ENCODE results near the gene DPP7.
"Not testable (repeated sequence)": the region's sequence is repeated elsewhere in the genome, so short reads cannot be mapped to it uniquely, and the experiment has no call there.

The DPP7 gene

DNA sequence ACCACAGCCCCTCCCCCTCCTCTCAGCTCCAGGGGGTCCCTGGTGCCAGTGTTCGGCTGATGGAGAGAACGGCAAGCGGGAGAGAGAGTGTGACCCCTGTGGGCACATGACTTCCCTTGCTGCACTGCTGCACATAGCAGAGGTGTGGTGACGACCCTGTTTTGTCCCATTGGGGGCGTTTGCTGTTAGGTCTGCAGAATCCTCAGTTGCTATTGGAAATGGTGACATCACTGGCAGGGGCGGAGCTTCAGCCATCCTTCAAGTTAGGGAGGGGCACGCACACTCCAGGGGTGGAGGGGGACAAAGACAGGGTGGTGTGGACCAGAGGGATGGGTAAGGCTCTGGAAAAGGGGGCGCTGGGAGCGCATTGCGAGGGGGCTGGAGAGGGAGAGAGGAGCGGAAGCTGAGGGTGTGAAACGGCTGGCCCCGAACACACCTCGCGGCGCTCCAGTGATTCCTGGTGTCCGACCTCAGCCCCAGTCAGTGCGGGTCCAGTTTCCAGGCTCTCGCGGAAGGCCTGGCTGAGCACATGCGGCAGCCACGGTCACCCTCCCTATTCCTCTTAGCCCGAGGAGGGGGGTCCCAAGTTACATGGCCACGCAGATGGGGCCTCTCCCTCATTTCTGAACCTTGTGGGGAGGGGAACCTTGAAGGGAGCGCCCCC is 23.7 kb upstream of the DPP7 start:
- Histone ChIP-seq H3K27me3 (ENCODE audit: low read depth, low read length) (0 out of 2 replicates have a peak, but pooled peaks cover 13% of the 10 kb centered on the region), H4K20me1 (ENCODE audit: insufficient read depth, low read length) (no peaks in the 10 kb centered on the region), H3K4me3 (ENCODE audit: low read length) (no peak overlapping the region), H3K79me2 (ENCODE audit: low read length) (no peaks in the 10 kb centered on the region), H3K27ac (ENCODE audit: low read length) (no peak overlapping the region), H2AFZ (ENCODE audit: low read depth, low read length) (no peak overlapping the region), H3K4me1 (ENCODE audit: low read length) (no peaks in the 10 kb centered on the region), H3K36me3 (replicated peaks; ENCODE audit: low read depth, low read length) (no peaks in the 10 kb centered on the region), H3K4me2 (ENCODE audit: low read length) (no peak overlapping the region), H3K9me3 (ENCODE audit: insufficient read depth, low read length) (no peaks in the 10 kb centered on the region), H3K9ac (ENCODE audit: low read length) (no peak overlapping the region)
- TF ChIP-seq EZH2phosphoT487 (IDR thresholded peaks at IDR 0.05; ENCODE audit: low read depth): no peak
- TF ChIP-seq, protein P1, sequence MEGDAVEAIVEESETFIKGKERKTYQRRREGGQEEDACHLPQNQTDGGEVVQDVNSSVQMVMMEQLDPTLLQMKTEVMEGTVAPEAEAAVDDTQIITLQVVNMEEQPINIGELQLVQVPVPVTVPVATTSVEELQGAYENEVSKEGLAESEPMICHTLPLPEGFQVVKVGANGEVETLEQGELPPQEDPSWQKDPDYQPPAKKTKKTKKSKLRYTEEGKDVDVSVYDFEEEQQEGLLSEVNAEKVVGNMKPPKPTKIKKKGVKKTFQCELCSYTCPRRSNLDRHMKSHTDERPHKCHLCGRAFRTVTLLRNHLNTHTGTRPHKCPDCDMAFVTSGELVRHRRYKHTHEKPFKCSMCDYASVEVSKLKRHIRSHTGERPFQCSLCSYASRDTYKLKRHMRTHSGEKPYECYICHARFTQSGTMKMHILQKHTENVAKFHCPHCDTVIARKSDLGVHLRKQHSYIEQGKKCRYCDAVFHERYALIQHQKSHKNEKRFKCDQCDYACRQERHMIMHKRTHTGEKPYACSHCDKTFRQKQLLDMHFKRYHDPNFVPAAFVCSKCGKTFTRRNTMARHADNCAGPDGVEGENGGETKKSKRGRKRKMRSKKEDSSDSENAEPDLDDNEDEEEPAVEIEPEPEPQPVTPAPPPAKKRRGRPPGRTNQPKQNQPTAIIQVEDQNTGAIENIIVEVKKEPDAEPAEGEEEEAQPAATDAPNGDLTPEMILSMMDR (IDR thresholded peaks at IDR 0.05; ENCODE audit: low read depth, low read length): no peak

GRCh38 chr9:137136881-137137607 is 22.5 kb upstream of the DPP7 start:
- TF ChIP-seq, protein P1 (IDR thresholded peaks at IDR 0.05; ENCODE audit: low read depth, low read length): no peak
- no peak for TF ChIP-seq EZH2phosphoT487 (IDR thresholded peaks at IDR 0.05; ENCODE audit: low read depth)
- no peaks in the 10 kb centered on the region for H3K4me1 ChIP-seq (ENCODE audit: low read length)
- no peak overlapping the region for H3K4me2 ChIP-seq (ENCODE audit: low read length)
- H4K20me1 ChIP-seq (ENCODE audit: insufficient read depth, low read length): no peaks in the 10 kb centered on the region
- no peaks in the 10 kb centered on the region for H3K36me3 ChIP-seq (replicated peaks; ENCODE audit: low read depth, low read length)
- no peak overlapping the region for H3K27ac ChIP-seq (ENCODE audit: low read length)
- H2AFZ ChIP-seq (ENCODE audit: low read depth, low read length): no peak overlapping the region
- no peak overlapping the region for H3K9ac ChIP-seq (ENCODE audit: low read length)
- H3K79me2 ChIP-seq (ENCODE audit: low read length): no peaks in the 10 kb centered on the region
- H3K9me3 ChIP-seq (ENCODE audit: insufficient read depth, low read length): no peaks in the 10 kb centered on the region
- H3K27me3 ChIP-seq (ENCODE audit: low read depth, low read length): 0 out of 2 replicates have a peak, but pooled peaks cover 7% of the 10 kb centered on the region
- H3K4me3 ChIP-seq (ENCODE audit: low read length): no peak overlapping the region

DNA sequence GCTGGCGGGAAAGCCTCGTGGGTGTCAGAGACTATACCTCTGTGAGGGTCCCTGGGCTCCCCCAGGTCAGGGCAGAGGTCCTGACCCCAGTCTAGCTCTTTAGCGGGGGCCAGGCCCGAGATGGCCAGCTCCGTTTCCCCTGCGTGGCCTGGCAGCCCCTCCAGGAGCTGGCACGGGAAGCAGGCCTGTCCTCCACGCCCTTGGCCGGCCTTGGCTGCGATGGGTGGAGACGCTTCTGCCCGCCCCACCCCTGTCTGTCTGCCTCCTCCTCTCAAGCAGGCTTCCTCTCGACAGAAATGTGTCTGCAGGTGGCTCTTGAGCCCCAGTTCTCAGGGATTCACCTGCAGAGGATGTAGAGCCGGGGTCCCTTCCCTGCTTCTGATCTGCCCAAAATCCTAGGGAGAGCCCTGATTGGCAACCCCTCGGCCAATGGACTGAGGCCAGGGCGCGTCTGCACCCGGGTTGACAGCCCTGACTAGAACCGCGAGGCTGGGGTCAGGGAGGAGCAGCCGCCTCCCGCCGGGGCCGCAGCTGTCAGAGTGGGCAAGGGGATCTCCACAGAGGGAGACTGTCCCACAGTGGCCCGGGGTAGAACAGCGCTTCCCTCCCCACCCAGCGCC is 21.8 kb upstream of the DPP7 start:
- Histone ChIP-seq H3K36me3 (replicated peaks; ENCODE audit: low read depth, low read length) (no peaks in the 10 kb centered on the region), H2AFZ (ENCODE audit: low read depth, low read length) (no peak overlapping the region), H3K9me3 (ENCODE audit: insufficient read depth, low read length) (no peaks in the 10 kb centered on the region), H3K27ac (ENCODE audit: low read length) (no peak overlapping the region), H3K9ac (ENCODE audit: low read length) (no peak overlapping the region), H3K79me2 (ENCODE audit: low read length) (no peaks in the 10 kb centered on the region), H3K27me3 (ENCODE audit: low read depth, low read length) (0 out of 2 replicates have a peak, but pooled peaks cover 7% of the 10 kb centered on the region), H4K20me1 (ENCODE audit: insufficient read depth, low read length) (no peaks in the 10 kb centered on the region), H3K4me1 (ENCODE audit: low read length) (no peaks in the 10 kb centered on the region), H3K4me2 (ENCODE audit: low read length) (no peak overlapping the region), H3K4me3 (ENCODE audit: low read length) (no peak overlapping the region)
- TF ChIP-seq EZH2phosphoT487 (IDR thresholded peaks at IDR 0.05; ENCODE audit: low read depth): no peak
- TF ChIP-seq, protein P1 (IDR thresholded peaks at IDR 0.05; ENCODE audit: low read depth, low read length): no peak

- H3K4me1 ChIP-seq (ENCODE audit: low read length); H3K9me3 ChIP-seq (ENCODE audit: insufficient read depth, low read length); H3K79me2 ChIP-seq (ENCODE audit: low read length); H3K36me3 ChIP-seq (replicated peaks; ENCODE audit: low read depth, low read length); H3K4me3 ChIP-seq (ENCODE audit: low read length); H3K27me3 ChIP-seq (ENCODE audit: low read depth, low read length); H2AFZ ChIP-seq (ENCODE audit: low read depth, low read length); H4K20me1 ChIP-seq (ENCODE audit: insufficient read depth, low read length); H3K9ac ChIP-seq (ENCODE audit: low read length); H3K27ac ChIP-seq (ENCODE audit: low read length); H3K4me2 ChIP-seq (ENCODE audit: low read length): not testable (repeated sequence)
These were observed 20.6 kb upstream of the DPP7 start for GRCh38 chr9:137135154-137135553.
